K562 (cell line): ENCODE measurements around the gene EPHA10. TPM values are rescaled to one million over a fixed set of nuclear protein-coding genes. Genes with fewer than 3 reads are reported as not detected.

ENCODE experiments used
- ATAC-seq: fragments of 200-7000 bp; cut with Tn5 transposase; 3 replicates; pipeline ENCODE4 v1.9.1; 2020; ENCODE audit warnings: moderate library complexity
- BruUV-seq: library from RNA; stranded (reverse); fragments of 400-500 nt; replicated peaks from 2 replicates; lab custom pipeline; 2021; lab: Mats Ljungman, UMichigan
- CTCF ChIA-PET: fragments of 300-600 bp; formaldehyde crosslinking; extraction: SDS; loops from one replicate; lab custom pipeline; 2021; ENCODE audit warnings: low intra/inter-chr PET ratio; lab: Yijun Ruan, JAX
- POLR2A ChIA-PET: fragments of 300-600, 350-650 bp; sonication (Branson Sonifier 250); formaldehyde crosslinking; extraction: SDS; loops from one replicate; lab custom pipeline; 2021; ENCODE audit warnings: antibody characterized with exemption, inconsistent platforms; lab: Yijun Ruan, JAX
- DNase-seq, 4 experiments: peaks; one replicate each; pipeline versions ENCODE4 v3.0.0 to v3.0.0-alpha.2; 2011 to 2018; ENCODE audit warnings: low spot score in 3 of 4, mixed read lengths in 3 of 4; ENCODE audit errors: extremely low read depth in 1 of 4
- FAIRE-seq: peaks from 2 replicates; lab custom pipeline; 2011; peaks lifted over from hg19 to GRCh38; lab: Jason Lieb, UNC
- H2AFZ ChIP-seq: 2 replicates; pipeline ENCODE4 v1.6.0; 2011; ENCODE audit warnings: low read depth, low read length, control low read depth, inconsistent platforms
- H3K27ac ChIP-seq: fragments of 200-600 bp; 3 replicates; pipeline ENCODE4 v1.8.0; 2011; ENCODE audit warnings: low read depth, mild to moderate bottlenecking, control low read depth, inconsistent platforms, low read length, moderate library complexity, mixed read lengths; ENCODE audit errors: extremely low read depth
- H3K27me3 ChIP-seq, 2 experiments: fragments of 300-600 bp in 1 of 2; 2 replicates in 1 of 2; 3 replicates in 1 of 2; pipeline versions ENCODE4 v1.6.0 to v1.8.0; 2011; ENCODE audit warnings: inconsistent platforms in 2 of 2, low read length in 2 of 2, mild to moderate bottlenecking in 1 of 2, mixed read lengths in 1 of 2, moderate library complexity in 1 of 2; ENCODE audit not compliant: control insufficient read depth in 2 of 2, insufficient read depth in 2 of 2
- H3K36me3 ChIP-seq: fragments of 300-600 bp; 3 replicates; pipeline ENCODE4 v1.8.0; 2011; ENCODE audit warnings: mild to moderate bottlenecking, low read length, inconsistent platforms; ENCODE audit not compliant: control insufficient read depth, insufficient read depth
- H3K4me1 ChIP-seq, 2 experiments: fragments of 200-600 bp in 1 of 2; replicated peaks in 1 of 2; 2 replicates in 1 of 2; 3 replicates in 1 of 2; pipeline versions ENCODE4 v1.5.1 to v1.8.0; 2011; ENCODE audit warnings: inconsistent platforms in 2 of 2, low read length in 2 of 2, mild to moderate bottlenecking in 1 of 2, mixed read lengths in 1 of 2, moderate library complexity in 1 of 2; ENCODE audit not compliant: control insufficient read depth in 2 of 2, insufficient read depth in 2 of 2
- H3K4me2 ChIP-seq: 2 replicates; pipeline ENCODE4 v1.6.1; 2011; ENCODE audit warnings: low read length, control low read depth, inconsistent platforms, mixed read lengths; ENCODE audit not compliant: insufficient read depth
- H3K4me3 ChIP-seq: fragments of 200-600 bp; sonication (generic), shearing (Covaris generic); 2 replicates; pipeline ENCODE4 v1.5.1; 2016; ENCODE audit warnings: control low read depth, inconsistent platforms
- H3K79me2 ChIP-seq: fragments of 200-600 bp; 3 replicates; pipeline ENCODE4 v1.8.0; 2011; ENCODE audit warnings: low read length, inconsistent platforms; ENCODE audit not compliant: control insufficient read depth, insufficient read depth
- H3K9ac ChIP-seq, 2 experiments: 2 replicates each; pipeline versions ENCODE4 v1.6.0 to v1.6.1; 2011; ENCODE audit warnings: low read depth in 2 of 2, low read length in 2 of 2, control low read depth in 1 of 2, inconsistent platforms in 1 of 2, mild to moderate bottlenecking in 1 of 2, mixed read lengths in 1 of 2; ENCODE audit not compliant: insufficient read depth in 1 of 2
- H3K9me1 ChIP-seq: one replicate; pipeline ENCODE4 v1.6.0; 2011; ENCODE audit warnings: inconsistent platforms, mild to moderate bottlenecking, low read length, moderate library complexity; ENCODE audit not compliant: control insufficient read depth, insufficient read depth
- H3K9me3 ChIP-seq: replicated peaks from 2 replicates; pipeline ENCODE4 v1.5.1; 2011; ENCODE audit warnings: low read depth, low read length, inconsistent platforms; ENCODE audit not compliant: control insufficient read depth, insufficient read depth
- H4K20me1 ChIP-seq: replicated peaks from 2 replicates; pipeline ENCODE4 v1.6.1; 2011; ENCODE audit warnings: low read length, inconsistent platforms, mixed read lengths; ENCODE audit not compliant: control insufficient read depth, insufficient read depth
- CEBPB ChIP-seq: fragments of 450-650 bp; IDR thresholded peaks from 2 replicates; pipeline ENCODE4 v1.6.1; 2016; ENCODE audit warnings: missing genetic modification characterization, missing compliant biosample characterization
- LCOR ChIP-seq: sonication (generic); formaldehyde crosslinking; IDR thresholded peaks from 2 replicates; pipeline ENCODE4 v1.8.0; 2022; ENCODE audit warnings: mild to moderate bottlenecking, missing genetic modification reagents
- WGBS: fragments of 100-300 bp; shearing (Covaris generic); methylation state at CpG from one replicate; pipeline ENCODE4 v1.1.6; 2016; ENCODE audit warnings: low coverage, mixed read lengths; ENCODE audit not compliant: insufficient coverage; ENCODE audit errors: missing lambda C conversion rate; 5-methylcytosine and 5-hydroxymethylcytosine counted together
- in situ Hi-C: fragments of 300-500 bp; cut with MboI; formaldehyde crosslinking; loops from 4 replicates; pipeline ENCODE4 v1.15.0; 2018; ENCODE audit warnings: inconsistent platforms, mixed read lengths
- intact Hi-C: fragments of 100-400 bp; cut with micrococcal nuclease; formaldehyde crosslinking; loops from 2 replicates; pipeline ENCODE4 v1.14.2; 2022
- polyA plus RNA-seq, 8 experiments: library from polyadenylated mRNA; depleted of rRNA in 4 of 8; stranded (reverse) in 5 of 8; unstranded in 3 of 8; fragments of >200 nt; fragmentation: Nextera tagmentation in 2 of 8; fragmentation: Illumina TruSeq in 1 of 8; extraction: Ambion mirVana in 2 of 8; extraction: Trizol in 1 of 8; gene quantifications; 2 replicates each; pipeline versions ENCODE4 v1.2.1 to v1.2.3, GENCODE V29; 2011 to 2014; ENCODE audit warnings: inconsistent platforms in 1 of 8, missing spikeins in 1 of 8
- total RNA-seq, 7 experiments: library from RNA; depleted of rRNA in 6 of 7; stranded (reverse); fragments of >200 nt in 6 of 7; fragmentation: Illumina TruSeq in 2 of 7; extraction: Trizol in 2 of 7; gene quantifications; 2 replicates each; pipeline versions ENCODE4 v1.2.1 to v1.2.3, GENCODE V29; 2011 to 2021; ENCODE audit warnings: low replicate concordance in 1 of 7
- TF ChIP-seq, protein P1 (sequence below): fragments of 250-450 bp; sonication (Bioruptor Pico); IDR thresholded peaks from 2 replicates; pipeline ENCODE4 v1.5.0; 2021; ENCODE audit warnings: mild to moderate bottlenecking, moderate library complexity

The EPHA10 gene
- total and polyA plus RNA-seq, 9 of the 15 experiments (the other 6 are each of a cell fraction or from before 2014, with no cell fraction given): 0.03 TPM; not detected in 8

GRCh38 chr1:37759451-37759850, 5.5 kb downstream of the EPHA10 start (continued):
- TF ChIP-seq, protein P1, sequence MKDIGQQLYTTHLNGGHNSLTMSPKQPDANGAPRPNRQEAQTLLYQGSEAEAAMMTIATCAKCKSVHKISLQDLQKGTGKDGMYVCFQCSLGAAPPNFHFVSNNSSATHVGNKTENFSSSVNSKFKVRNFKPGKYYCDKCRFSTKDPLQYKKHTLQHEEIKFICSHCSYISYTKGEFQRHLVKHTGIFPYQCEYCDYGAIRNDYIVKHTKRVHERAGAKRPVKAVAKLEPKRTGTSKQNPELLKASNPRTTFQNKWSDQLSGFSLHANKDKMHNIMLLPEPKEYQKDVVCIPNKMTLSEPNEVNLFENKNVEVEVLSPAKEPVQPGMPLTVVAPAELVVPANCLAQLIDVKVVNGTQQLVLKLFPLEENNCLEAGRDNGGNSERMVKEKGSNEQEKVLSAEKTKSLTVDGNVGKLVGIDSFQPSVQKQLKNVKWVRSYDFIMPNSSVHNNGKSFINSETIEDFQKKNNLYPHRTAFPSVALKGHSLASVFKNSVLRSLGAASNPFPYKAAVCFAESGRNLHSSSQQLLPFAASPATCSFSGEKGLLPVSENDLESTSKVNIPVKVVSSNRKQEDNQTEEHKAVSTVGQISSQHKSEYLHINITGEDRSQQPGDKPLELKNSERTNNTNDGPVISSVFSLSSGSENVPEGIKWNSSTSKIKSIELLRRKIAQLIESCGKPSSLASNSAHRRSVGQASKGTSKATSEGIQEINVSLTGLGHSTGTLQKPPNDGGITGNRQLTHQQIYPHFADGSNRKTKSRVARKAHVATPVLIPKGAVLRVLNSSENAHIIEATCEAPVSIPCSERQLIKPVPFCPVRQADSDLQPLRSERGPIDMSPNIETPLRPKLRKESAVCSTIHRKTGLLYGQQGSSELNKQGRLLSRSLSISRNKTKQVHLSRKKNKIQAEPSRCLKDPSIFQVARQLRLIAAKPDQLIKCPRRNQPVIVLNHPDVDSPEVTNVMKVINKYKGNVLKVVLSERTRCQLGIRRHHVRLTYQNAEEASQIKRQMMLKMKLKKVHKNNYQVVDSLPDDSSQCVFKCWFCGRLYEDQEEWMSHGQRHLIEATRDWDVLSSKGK (CRISPR knock-in tag): no peak

GRCh38 chr1:37755951-37756560, 8.9 kb downstream of the EPHA10 start:
- ATAC-seq: no peak; the same call in 2 of the 3 replicates
- Histone ChIP-seq H3K9me1 (no peaks in the 10 kb centered on the region), H2AFZ (no peak overlapping the region), H3K79me2 (no peaks in the 10 kb centered on the region), H3K27ac (no peak overlapping the region), H4K20me1 (peaks cover 5% of the 10 kb centered on the region; the same call in 1 of the 2 replicates), H3K4me1 (peaks cover 4 to 12% of the 10 kb centered on the region in 2 experiments; a peak in 3 of 5 replicates), H3K4me3 (no peak overlapping the region), H3K27me3 (peaks cover 18 to 27% of the 10 kb centered on the region in 2 experiments; a peak in 4 of 5 replicates), H3K9ac (no peak overlapping the region), H3K9me3 (no peaks in the 10 kb centered on the region), H3K36me3 (no peaks in the 10 kb centered on the region), H3K4me2 (no peak overlapping the region)
- intact Hi-C loops: no loop called here
- FAIRE-seq: no peak
- WGBS: 6% methylated on average over 4 of the region's 4 CpGs
- peak; percentile 47; the same call in 1 of the 2 replicates for TF ChIP-seq CEBPB (tag)
- TF ChIP-seq LCOR: no peak
- in situ Hi-C loops: no loop called here
- no TSS peak for BruUV-seq
- DNase-seq: no peak
- POLR2A ChIA-PET: interaction anchor here (0.7 to 1.1 kb wide), 4 partner anchors 10 to 66 kb away, joined by 3 to 4 read pairs (median 4); a partner anchor contains a TSS
- CTCF ChIA-PET: no interaction called here
